Right lung (tissue), 5 donors: ENCODE results near the gene TRMT112. TPM values are rescaled to one million over a fixed set of nuclear protein-coding genes. Genes with fewer than 3 reads are reported as not detected.
A peak's percentile ranks its signal among the peaks of the same experiment; 100 is the strongest.
"Not testable (repeated sequence)": the region's sequence is repeated elsewhere in the genome, so short reads cannot be mapped to it uniquely, and the experiment has no call there.

Experiments used
- DNase-seq, 2 donors: peaks; one replicate each; pipeline ENCODE4 v3.0.0-alpha.2; 2013
- polyA plus RNA-seq, 5 donors: library from polyadenylated mRNA; unstranded; fragments of 120-200 nt; gene quantifications; one replicate each; pipeline versions ENCODE4 v1.2.1 to v1.2.3, GENCODE V29; 2013; ENCODE audit warnings: inconsistent platforms in 1 of 5, low replicate concordance in 1 of 5; ENCODE audit not compliant: insufficient read length in 5 of 5, insufficient read depth in 1 of 5

TRMT112 gene
- polyA plus RNA-seq, 5 donors, result 201 to 308 (median 233) TPM

GRCh38 chr11:64315667-64316526 is 1.5 kb downstream of the TRMT112 start:
- DNase-seq, result not testable (repeated sequence)

GRCh38 chr11:64314805-64315561 is 2.4 kb downstream of the TRMT112 start:
- DNase-seq, result no peak

GRCh38 chr11:64314146-64314804 is 3.1 kb downstream of the TRMT112 start:
- no peak for DNase-seq

GRCh38 chr11:64313491-64314145 is 3.7 kb downstream of the TRMT112 start:
- DNase-seq, result no peak

- DNase-seq, result no peak
These were observed 4.4 kb downstream of the TRMT112 start for GRCh38 chr11:64312947-64313346.

GRCh38 chr11:64307795-64308194 is 9.6 kb downstream of the TRMT112 start:
- DNase-seq, result not testable (repeated sequence)

GRCh38 chr11:64306876-64307622 is 10.3 kb downstream of the TRMT112 start:
- no peak for DNase-seq

GRCh38 chr11:64306563-64306875 is 10.8 kb downstream of the TRMT112 start:
- no peak for DNase-seq

GRCh38 chr11:64305691-64306562 is 11.4 kb downstream of the TRMT112 start:
- no peak for DNase-seq

- DNase-seq, result peak; percentile 98 to 99
These were observed 12.2 kb downstream of the TRMT112 start, which contains the start of gene ESRRA for GRCh38 chr11:64305075-64305690. Gene ESRRA, plus strand, starts transcription at chr11:64305524. Its CDS starts 1,656 bp downstream, at chr11:64307180.

- peak; percentile 76 to 79 for DNase-seq
These were observed 12.9 kb downstream of the TRMT112 start for GRCh38 chr11:64304316-64305072.

GRCh38 chr11:64304032-64304315 is 13.4 kb downstream of the TRMT112 start:
- DNase-seq, result no peak

GRCh38 chr11:64303109-64304031 is 14.0 kb downstream of the TRMT112 start:
- no peak for DNase-seq

- no peak for DNase-seq
These were observed 17.3 kb downstream of the TRMT112 start, which contains the start of gene CATSPERZ for GRCh38 chr11:64299847-64300648. Gene CATSPERZ, plus strand, starts transcription at chr11:64300358. Its CDS starts 53 bp downstream, at chr11:64300411.

GRCh38 chr11:64298966-64299846 is 18.2 kb downstream of the TRMT112 start:
- DNase-seq, result no peak
